ENCODE measurements around the gene CD59. TPM values are rescaled to one million over a fixed set of nuclear protein-coding genes. Genes with fewer than 3 reads are reported as not detected.
"Not testable (repeated sequence)": the region's sequence is repeated elsewhere in the genome, so short reads cannot be mapped to it uniquely, and the experiment has no call there.

CD59 gene
- total and polyA plus RNA-seq, 2 donors (not counting 3 experiments of a cell fraction or from before 2014, with no cell fraction given): 992 to 1,084 TPM

DNA sequence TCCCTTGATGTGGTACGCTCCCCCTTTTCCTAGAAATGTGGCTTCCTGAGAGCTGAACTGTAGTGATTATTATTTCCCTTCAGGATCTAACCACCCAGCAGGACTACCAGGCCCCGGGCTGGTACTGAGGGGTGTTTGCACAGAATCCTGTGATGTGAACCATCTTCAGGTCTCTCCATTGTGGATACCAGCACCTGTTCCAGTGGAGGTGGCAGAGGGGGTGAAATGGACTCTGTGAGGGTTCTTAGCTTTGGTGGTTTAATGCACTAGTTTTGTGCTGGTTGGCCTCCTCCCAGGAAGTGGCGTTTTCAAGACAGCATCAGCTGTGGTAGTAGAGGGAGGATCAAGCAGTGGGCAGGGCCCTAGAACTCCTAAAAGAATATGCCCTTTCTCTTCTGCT lies 54.2 kb downstream of the CD59 start:
- Histone ChIP-seq H3K9ac (replicated peaks; ENCODE audit: extremely low read depth, insufficient read depth, low read length) (no peak overlapping the region), H3K36me3 (ENCODE audit: control insufficient read depth in 2 of 2, extremely low read depth in 1 of 2, insufficient read depth in 2 of 2, low read length in 2 of 2) (no peaks in the 10 kb centered on the region), H4K20me1 (replicated peaks; ENCODE audit: control insufficient read depth, extremely low read depth, insufficient read depth, low read length) (no peaks in the 10 kb centered on the region), H3K4me1 (ENCODE audit: control insufficient read depth, extremely low read depth, insufficient read depth, low read length) (no peaks in the 10 kb centered on the region), H3K9me3 (replicated peaks; ENCODE audit: control insufficient read depth, insufficient read depth, low read length) (no peaks in the 10 kb centered on the region), H3K27ac (ENCODE audit: insufficient read depth, low read depth, low read length) (no peak overlapping the region), H3K27me3 (ENCODE audit: control insufficient read depth in 2 of 2, insufficient read depth in 2 of 2, low read length in 2 of 2) (no peaks in the 10 kb centered on the region), H3K4me3 (replicated peaks in 1 of 3; ENCODE audit: insufficient read depth in 1 of 3, low read depth in 1 of 3, low read length in 3 of 3) (no peak overlapping the region), H3K9me1 (replicated peaks; ENCODE audit: control insufficient read depth, extremely low read depth, insufficient read depth, low read length) (no peaks in the 10 kb centered on the region), H3K79me2 (ENCODE audit: control insufficient read depth, insufficient read depth, low read length) (no peaks in the 10 kb centered on the region), H2AFZ (ENCODE audit: low read depth, low read length) (no peak overlapping the region), H3K4me2 (ENCODE audit: insufficient read depth, low read length) (no peak overlapping the region)
- no peak for TF ChIP-seq JUN (IDR thresholded peaks at IDR 0.05; ENCODE audit: borderline replicate concordance, insufficient read depth, insufficient read length, low read depth)
- no peak for TF ChIP-seq POLR2A (IDR thresholded peaks at IDR 0.05; ENCODE audit: low read depth, low read length)
- TF ChIP-seq, protein P1, sequence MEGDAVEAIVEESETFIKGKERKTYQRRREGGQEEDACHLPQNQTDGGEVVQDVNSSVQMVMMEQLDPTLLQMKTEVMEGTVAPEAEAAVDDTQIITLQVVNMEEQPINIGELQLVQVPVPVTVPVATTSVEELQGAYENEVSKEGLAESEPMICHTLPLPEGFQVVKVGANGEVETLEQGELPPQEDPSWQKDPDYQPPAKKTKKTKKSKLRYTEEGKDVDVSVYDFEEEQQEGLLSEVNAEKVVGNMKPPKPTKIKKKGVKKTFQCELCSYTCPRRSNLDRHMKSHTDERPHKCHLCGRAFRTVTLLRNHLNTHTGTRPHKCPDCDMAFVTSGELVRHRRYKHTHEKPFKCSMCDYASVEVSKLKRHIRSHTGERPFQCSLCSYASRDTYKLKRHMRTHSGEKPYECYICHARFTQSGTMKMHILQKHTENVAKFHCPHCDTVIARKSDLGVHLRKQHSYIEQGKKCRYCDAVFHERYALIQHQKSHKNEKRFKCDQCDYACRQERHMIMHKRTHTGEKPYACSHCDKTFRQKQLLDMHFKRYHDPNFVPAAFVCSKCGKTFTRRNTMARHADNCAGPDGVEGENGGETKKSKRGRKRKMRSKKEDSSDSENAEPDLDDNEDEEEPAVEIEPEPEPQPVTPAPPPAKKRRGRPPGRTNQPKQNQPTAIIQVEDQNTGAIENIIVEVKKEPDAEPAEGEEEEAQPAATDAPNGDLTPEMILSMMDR (IDR thresholded peaks at IDR 0.05; ENCODE audit: extremely low read depth in 1 of 2, insufficient read depth in 1 of 2, low read depth in 1 of 2, low read length in 2 of 2): no peak
- TF ChIP-seq GATA2 (IDR thresholded peaks at IDR 0.05; ENCODE audit: insufficient read depth, insufficient read length, low read depth, low read length): no peak
- TF ChIP-seq FOS (IDR thresholded peaks at IDR 0.05; ENCODE audit: borderline replicate concordance, insufficient read depth, low read length): no peak
- no peak for TF ChIP-seq MYC (IDR thresholded peaks at IDR 0.05; ENCODE audit: low read depth, low read length)
- no peak for TF ChIP-seq EZH2 (IDR thresholded peaks at IDR 0.05; ENCODE audit: borderline replicate concordance, low read depth, low read length, severe bottlenecking)
- TF ChIP-seq, protein P2, sequence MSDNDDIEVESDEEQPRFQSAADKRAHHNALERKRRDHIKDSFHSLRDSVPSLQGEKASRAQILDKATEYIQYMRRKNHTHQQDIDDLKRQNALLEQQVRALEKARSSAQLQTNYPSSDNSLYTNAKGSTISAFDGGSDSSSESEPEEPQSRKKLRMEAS (IDR thresholded peaks at IDR 0.05; ENCODE audit: insufficient read depth, insufficient read length): no peak
- no peak for TF ChIP-seq POLR2AphosphoS5 (IDR thresholded peaks at IDR 0.05; ENCODE audit: insufficient read depth, low read depth, low read length)
- dilution Hi-C loops (cut with MboI; ENCODE audit: extremely low pct_ligation_motif_present, low sequenced_read_pairs) (no loop called here), intact Hi-C loops (cut with micrococcal nuclease) (loop anchor here (1.0 to 10.0 kb wide), 2 partner anchors 139 to 717 kb away; no protein-coding TSS in a partner anchor)
- POLR2A ChIA-PET: no interaction called here
- CTCF ChIA-PET: interaction anchor here (0.8 to 12.5 kb wide), 5 partner anchors 61 to 516 kb away, joined by 3 to 107 read pairs (median 4); no protein-coding TSS in a partner anchor
- FAIRE-seq (no peak), DNase-seq (ENCODE audit: low read depth, low spot score) (no peak)
- no TSS peak for BruUV-seq (replicated peaks)

DNA sequence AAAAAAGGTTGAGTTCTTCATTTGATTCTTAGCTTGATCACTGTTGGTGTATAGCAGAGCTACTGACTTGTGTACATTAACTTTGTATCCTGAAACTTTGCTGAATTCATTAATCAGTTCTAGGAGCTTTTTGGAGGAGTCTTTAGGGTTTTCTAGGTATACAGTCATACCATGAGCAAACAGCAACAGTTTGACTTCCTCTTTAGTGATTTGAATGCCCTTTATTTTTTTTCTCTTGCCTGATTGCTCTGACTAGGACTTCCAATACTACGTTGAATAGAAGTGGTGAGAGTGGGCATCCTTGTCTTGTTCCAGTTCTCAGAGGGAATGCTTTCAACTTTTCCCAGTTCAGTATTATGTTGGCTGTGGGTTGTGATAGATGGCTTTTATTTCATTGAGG lies 57.6 kb downstream of the CD59 start:
- BruUV-seq (replicated peaks); H4K20me1 ChIP-seq (replicated peaks; ENCODE audit: control insufficient read depth, extremely low read depth, insufficient read depth, low read length); H3K36me3 ChIP-seq (ENCODE audit: control insufficient read depth in 2 of 2, extremely low read depth in 1 of 2, insufficient read depth in 2 of 2, low read length in 2 of 2); H2AFZ ChIP-seq (ENCODE audit: low read depth, low read length); DNase-seq (ENCODE audit: low read depth, low spot score); H3K9me3 ChIP-seq (replicated peaks; ENCODE audit: control insufficient read depth, insufficient read depth, low read length); H3K9ac ChIP-seq (replicated peaks; ENCODE audit: extremely low read depth, insufficient read depth, low read length); intact Hi-C loops (cut with micrococcal nuclease); H3K9me1 ChIP-seq (replicated peaks; ENCODE audit: control insufficient read depth, extremely low read depth, insufficient read depth, low read length); H3K27me3 ChIP-seq (ENCODE audit: control insufficient read depth in 2 of 2, insufficient read depth in 2 of 2, low read length in 2 of 2); H3K27ac ChIP-seq (ENCODE audit: insufficient read depth, low read depth, low read length); dilution Hi-C loops (cut with MboI; ENCODE audit: extremely low pct_ligation_motif_present, low sequenced_read_pairs); POLR2A ChIA-PET; FAIRE-seq; H3K79me2 ChIP-seq (ENCODE audit: control insufficient read depth, insufficient read depth, low read length); H3K4me3 ChIP-seq (replicated peaks in 1 of 3; ENCODE audit: insufficient read depth in 1 of 3, low read depth in 1 of 3, low read length in 3 of 3); H3K4me2 ChIP-seq (ENCODE audit: insufficient read depth, low read length); H3K4me1 ChIP-seq (ENCODE audit: control insufficient read depth, extremely low read depth, insufficient read depth, low read length): not testable (repeated sequence)
- CTCF ChIA-PET: interaction anchor here (1.8 kb wide), 1 partner anchor 64 kb away, joined by 5 read pairs; no protein-coding TSS in a partner anchor

All from endothelial cell of umbilical vein (primary cell).